SH-SY5Y (cell line): ENCODE results near the gene OTUD4.

Source experiments
- GATA2 ChIP-seq: IDR thresholded peaks from 2 replicates; pipeline ENCODE4 v1.6.1; 2011; ENCODE audit warnings: mild to moderate bottlenecking, low read depth, low read length
- GATA3 ChIP-seq: IDR thresholded peaks from 2 replicates; pipeline ENCODE4 v1.6.1; 2011; ENCODE audit warnings: low read depth, mild to moderate bottlenecking, low read length, moderate library complexity

- TF ChIP-seq GATA2 (no peak), GATA3 (no peak)
Measured at GRCh38 chr4:145180298-145181090, at the start of gene OTUD4.
